HepG2 (cell line): ENCODE data around the gene CSNK1D. TPM values are rescaled to one million over a fixed set of nuclear protein-coding genes. Genes with fewer than 3 reads are reported as not detected.
A peak's percentile ranks its signal among the peaks of the same experiment; 100 is the strongest.

Source experiments
- ASH2L ChIP-seq: fragments of 300-600, 200-600 bp; sonication (generic); IDR thresholded peaks from 2 replicates; pipeline ENCODE4 v1.7.0; 2017; ENCODE audit warnings: low read depth, mild to moderate bottlenecking, moderate library complexity, mixed read lengths, low read length; ENCODE audit not compliant: insufficient read length
- CREB3 ChIP-seq: sonication (generic); formaldehyde crosslinking; IDR thresholded peaks from 2 replicates; pipeline ENCODE4 v1.5.0; 2020; ENCODE audit warnings: missing genetic modification reagents
- DBP ChIP-seq: sonication (generic); formaldehyde crosslinking; IDR thresholded peaks from 2 replicates; pipeline ENCODE4 v1.4.0; 2020; ENCODE audit warnings: missing genetic modification reagents; ENCODE audit errors: not compliant biosample characterization
- ETV6 ChIP-seq: sonication (generic); formaldehyde crosslinking; conservative IDR thresholded peaks from 2 replicates; pipeline ENCODE4 v1.4.0; 2020; ENCODE audit warnings: missing genetic modification reagents
- IKZF4 ChIP-seq: sonication (generic); formaldehyde crosslinking; IDR thresholded peaks from 2 replicates; pipeline ENCODE4 v1.5.1; 2020; ENCODE audit warnings: borderline replicate concordance, mild to moderate bottlenecking, low read depth, missing genetic modification reagents; ENCODE audit errors: not compliant biosample characterization
- KAT2B ChIP-seq: fragments of 150-350 bp; IDR thresholded peaks from 2 replicates; pipeline ENCODE4 v1.6.1; 2014; ENCODE audit warnings: low read depth, low read length, borderline replicate concordance
- RCOR2 ChIP-seq: IDR thresholded peaks from 2 replicates; pipeline ENCODE4 v1.6.1; 2016; ENCODE audit warnings: missing biosample characterization, missing genetic modification reagents
- RERE ChIP-seq: IDR thresholded peaks from 2 replicates; pipeline ENCODE4 v1.6.1; 2016; ENCODE audit warnings: low read depth, missing genetic modification reagents, missing compliant biosample characterization
- RXRA ChIP-seq: sonication (generic); formaldehyde crosslinking; IDR thresholded peaks from 2 replicates; pipeline ENCODE4 v1.5.1; 2020; ENCODE audit warnings: missing genetic modification reagents
- TBP ChIP-seq: sonication (generic); formaldehyde crosslinking; IDR thresholded peaks from 2 replicates; pipeline ENCODE4 v1.5.0; 2020; ENCODE audit warnings: missing genetic modification reagents
- TEF ChIP-seq: sonication (generic); formaldehyde crosslinking; IDR thresholded peaks from 2 replicates; pipeline ENCODE4 v1.5.0; 2020; ENCODE audit warnings: missing genetic modification reagents
- ZBTB2 ChIP-seq: sonication (generic); formaldehyde crosslinking; IDR thresholded peaks from 2 replicates; pipeline ENCODE4 v1.8.0; 2022; ENCODE audit warnings: low read depth, missing genetic modification reagents
- ZBTB21 ChIP-seq: sonication (generic); formaldehyde crosslinking; IDR thresholded peaks from 2 replicates; pipeline ENCODE4 v1.4.0; 2020; ENCODE audit warnings: missing genetic modification reagents
- ZNF276 ChIP-seq: sonication (generic); formaldehyde crosslinking; IDR thresholded peaks from 2 replicates; pipeline ENCODE4 v1.4.0; 2020; ENCODE audit warnings: mild to moderate bottlenecking, low read depth, missing genetic modification reagents
- ZNF333 ChIP-seq: sonication (generic); formaldehyde crosslinking; IDR thresholded peaks from 2 replicates; pipeline ENCODE4 v1.4.0; 2020; ENCODE audit warnings: mild to moderate bottlenecking, missing genetic modification reagents, borderline replicate concordance
- ZNF660 ChIP-seq: sonication (generic); formaldehyde crosslinking; IDR thresholded peaks from 2 replicates; pipeline ENCODE4 v1.5.1; 2020; ENCODE audit warnings: mild to moderate bottlenecking, low read depth, missing genetic modification reagents, borderline replicate concordance
- polyA plus RNA-seq, 8 experiments: library from polyadenylated mRNA; depleted of rRNA in 3 of 8; stranded (reverse) in 7 of 8; unstranded in 1 of 8; fragments of >200 nt; fragmentation: Illumina TruSeq in 4 of 8; extraction: Trizol in 4 of 8; gene quantifications; 2 replicates each; pipeline versions ENCODE4 v1.2.1 to v1.2.3, GENCODE V29; 2011 to 2016; ENCODE audit warnings: low read depth in 4 of 8, missing spikeins in 1 of 8, mixed read lengths in 1 of 8; ENCODE audit not compliant: insufficient read depth in 1 of 8
- total RNA-seq, 5 experiments: library from RNA; depleted of rRNA; stranded (reverse); fragments of >200 nt; fragmentation: Illumina TruSeq; extraction: Trizol; gene quantifications; 2 replicates each; pipeline ENCODE4 v1.2.3, GENCODE V29; 2016; ENCODE audit warnings: low read depth in 1 of 5

CSNK1D gene
- total and polyA plus RNA-seq, 2 of the 13 experiments (the other 11 are each of a cell fraction or from before 2014, with no cell fraction given), result 31.5 to 128 TPM

- TF ChIP-seq RERE (CRISPR knock-in tag) (no peak), TEF (CRISPR knock-in tag) (no peak), ZNF660 (CRISPR knock-in tag) (peak; percentile 25; the same call in 1 of the 2 replicates), ZNF333 (CRISPR knock-in tag) (no peak), ZBTB2 (CRISPR knock-in tag) (0 out of 2 replicates have a peak, but pooled peaks have one; percentile 18), RCOR2 (no peak), ASH2L (no peak), RXRA (CRISPR knock-in tag) (peak; percentile 11; the same call in 1 of the 2 replicates), DBP (CRISPR knock-in tag) (no peak), IKZF4 (CRISPR knock-in tag) (peak; percentile 26), ZBTB21 (CRISPR knock-in tag) (no peak), ETV6 (0 out of 2 replicates have a peak, but pooled peaks have one; percentile 25), KAT2B (no peak), ZNF276 (CRISPR knock-in tag) (no peak), TBP (CRISPR knock-in tag) (no peak), CREB3 (CRISPR knock-in tag) (no peak)
Measured at GRCh38 chr17:82229698-82230608, 43.5 kb downstream of the CSNK1D start (continued).
